OCI-LY1 (cell line): Measurements from ENCODE around the gene GSTM2.

Experiments used
- CTCF ChIP-seq: fragments of 200-600 bp; sonication (generic), shearing (Covaris generic); IDR thresholded peaks from 2 replicates; pipeline ENCODE4 v1.5.1; 2017; ENCODE audit warnings: mild to moderate bottlenecking, antibody characterized with exemption, low read length, moderate library complexity, mixed read lengths
- EZH2 ChIP-seq: fragments of 200-600 bp; sonication (generic), shearing (Covaris generic); IDR thresholded peaks from 2 replicates; pipeline ENCODE4 v1.8.0; 2017; ENCODE audit warnings: borderline replicate concordance, mixed run types, mild to moderate bottlenecking, antibody characterized with exemption, low read length, moderate library complexity, mixed read lengths

GRCh38 chr1:109691759-109692158 is 23.9 kb downstream of the GSTM2 start:
- TF ChIP-seq CTCF (no peak), EZH2 (no peak)
